Neutrophil (primary cell): Measurements from ENCODE around the gene CCDC178.

Source experiments
- H3K27ac ChIP-seq: fragments of 200-600 bp; sonication (generic); 2 replicates; pipeline ENCODE4 v1.5.1; 2016; ENCODE audit warnings: mild to moderate bottlenecking, moderate library complexity
- H3K27me3 ChIP-seq: fragments of 200-600 bp; sonication (generic); 2 replicates; pipeline ENCODE4 v1.6.0; 2016; ENCODE audit warnings: mild to moderate bottlenecking
- H3K36me3 ChIP-seq: fragments of 200-600 bp; sonication (generic); 2 replicates; pipeline ENCODE4 v1.5.1; 2017
- H3K4me1 ChIP-seq, 2 experiments: fragments of 200-600 bp in 1 of 2; sonication (generic) in 1 of 2; 1 replicate in 1 of 2; 2 replicates in 1 of 2; pipeline versions ENCODE4 v1.5.1 to v1.6.1; 2013 to 2016; ENCODE audit warnings: low read depth in 1 of 2, low read length in 1 of 2, mild to moderate bottlenecking in 1 of 2, moderate library complexity in 1 of 2; ENCODE audit not compliant: control insufficient read depth in 1 of 2, insufficient read depth in 1 of 2
- H3K4me3 ChIP-seq, 2 experiments: fragments of 200-600 bp in 1 of 2; sonication (generic) in 1 of 2; 1 replicate in 1 of 2; 2 replicates in 1 of 2; pipeline ENCODE4 v1.5.1; 2013 to 2016; ENCODE audit warnings: low read depth in 1 of 2, low read length in 1 of 2, mild to moderate bottlenecking in 1 of 2, moderate library complexity in 1 of 2
- H3K9me3 ChIP-seq: fragments of 200-600 bp; sonication (generic); 2 replicates; pipeline ENCODE4 v1.5.1; 2016
- CTCF ChIP-seq: fragments of 200-600 bp; sonication (generic); IDR thresholded peaks from 2 replicates; pipeline ENCODE4 v1.5.1; 2016; ENCODE audit warnings: antibody characterized with exemption

The CCDC178 gene

GRCh38 chr18:33288082-33288716 is 152.3 kb downstream of the CCDC178 start:
- no peaks in the 10 kb centered on the region for H3K27me3 ChIP-seq
- no peaks in the 10 kb centered on the region for H3K36me3 ChIP-seq
- no peak overlapping the region for H3K27ac ChIP-seq
- no peak for TF ChIP-seq CTCF
- no peaks in the 10 kb centered on the region for H3K4me1 ChIP-seq
- no peaks in the 10 kb centered on the region for H3K9me3 ChIP-seq
- no peak overlapping the region for H3K4me3 ChIP-seq

GRCh38 chr18:33282709-33283333 is 157.7 kb downstream of the CCDC178 start:
- Histone ChIP-seq H3K27ac (no peak overlapping the region), H3K27me3 (no peaks in the 10 kb centered on the region), H3K9me3 (no peaks in the 10 kb centered on the region), H3K4me3 (no peak overlapping the region), H3K36me3 (no peaks in the 10 kb centered on the region), H3K4me1 (no peaks in the 10 kb centered on the region)
- TF ChIP-seq CTCF, result no peak

GRCh38 chr18:33282142-33282541 is 158.4 kb downstream of the CCDC178 start:
- no peak overlapping the region for H3K27ac ChIP-seq
- no peak for TF ChIP-seq CTCF
- H3K4me3 ChIP-seq, result no peak overlapping the region
- no peaks in the 10 kb centered on the region for H3K36me3 ChIP-seq
- H3K4me1 ChIP-seq, result no peaks in the 10 kb centered on the region
- H3K27me3 ChIP-seq, result no peaks in the 10 kb centered on the region
- no peaks in the 10 kb centered on the region for H3K9me3 ChIP-seq

GRCh38 chr18:33277431-33277830 is 163.1 kb downstream of the CCDC178 start:
- no peak overlapping the region for H3K27ac ChIP-seq
- no peaks in the 10 kb centered on the region for H3K9me3 ChIP-seq
- H3K27me3 ChIP-seq, result no peaks in the 10 kb centered on the region
- H3K4me1 ChIP-seq, result no peaks in the 10 kb centered on the region
- H3K36me3 ChIP-seq, result no peaks in the 10 kb centered on the region
- TF ChIP-seq CTCF, result no peak
- no peak overlapping the region for H3K4me3 ChIP-seq

- Histone ChIP-seq H3K9me3 (no peaks in the 10 kb centered on the region), H3K27ac (no peak overlapping the region), H3K4me1 (no peaks in the 10 kb centered on the region), H3K27me3 (no peaks in the 10 kb centered on the region), H3K36me3 (no peaks in the 10 kb centered on the region), H3K4me3 (no peak overlapping the region)
- no peak for TF ChIP-seq CTCF
Observed at GRCh38 chr18:33275843-33276242, 164.7 kb downstream of the CCDC178 start.
